ENCODE measurements around the gene CREM. TPM values are rescaled to one million over a fixed set of nuclear protein-coding genes. Genes with fewer than 3 reads are reported as not detected.

The CREM gene
- total RNA-seq, 2 experiments from 2014 or later: 32.2 to 38.1 TPM

DNA sequence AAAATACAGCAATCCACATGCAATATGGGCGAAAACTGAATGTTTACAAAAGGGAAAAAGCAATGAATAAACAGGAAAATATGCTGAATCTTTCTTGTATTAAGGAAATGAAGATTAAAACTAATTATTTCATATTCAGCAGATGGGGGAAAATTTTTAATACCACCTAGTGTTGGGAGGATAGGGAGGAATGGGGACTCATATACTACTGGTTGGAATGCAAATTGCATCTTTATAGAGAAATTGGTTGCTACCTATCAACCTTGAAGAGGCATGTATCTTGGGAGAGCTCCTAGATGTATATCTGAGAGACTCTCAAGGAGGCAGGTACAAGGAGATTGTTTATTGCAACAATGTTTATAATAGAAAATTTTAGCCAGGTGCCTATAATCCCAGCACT lies 101.4 kb downstream of the CREM start:
- no TSS peak for BruUV-seq (replicated peaks)
- no peaks in the 10 kb centered on the region for H3K4me1 ChIP-seq (ENCODE audit: insufficient read depth, low read length, poor library complexity, severe bottlenecking)

DNA sequence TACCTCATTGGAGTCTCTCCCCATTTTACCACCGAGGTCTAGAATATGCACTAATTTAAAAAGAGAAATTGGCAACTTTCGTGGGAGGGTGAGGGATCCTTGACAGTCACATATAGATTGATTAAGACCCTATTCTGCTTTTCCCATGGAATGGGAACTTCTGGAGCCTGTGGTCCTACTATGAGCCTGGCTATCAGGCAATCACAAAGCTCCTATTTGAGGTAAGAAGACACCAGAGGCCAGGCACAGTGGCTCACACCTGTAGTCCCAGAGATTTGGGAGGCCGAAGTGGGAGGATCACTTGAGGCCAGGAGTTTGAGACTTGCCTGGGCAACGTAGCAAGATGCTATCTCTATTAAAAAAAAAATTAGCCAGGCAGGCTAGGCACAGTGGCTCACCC lies 105.0 kb downstream of the CREM start:
- CTCF ChIA-PET (ENCODE audit: unreplicated experiment): no interaction called here
- H3K36me3 ChIP-seq (ENCODE audit: insufficient read depth, low read length): no peaks in the 10 kb centered on the region
- H3K79me2 ChIP-seq (ENCODE audit: insufficient read depth, low read depth, low read length): no peaks in the 10 kb centered on the region
- TF ChIP-seq, protein P1, sequence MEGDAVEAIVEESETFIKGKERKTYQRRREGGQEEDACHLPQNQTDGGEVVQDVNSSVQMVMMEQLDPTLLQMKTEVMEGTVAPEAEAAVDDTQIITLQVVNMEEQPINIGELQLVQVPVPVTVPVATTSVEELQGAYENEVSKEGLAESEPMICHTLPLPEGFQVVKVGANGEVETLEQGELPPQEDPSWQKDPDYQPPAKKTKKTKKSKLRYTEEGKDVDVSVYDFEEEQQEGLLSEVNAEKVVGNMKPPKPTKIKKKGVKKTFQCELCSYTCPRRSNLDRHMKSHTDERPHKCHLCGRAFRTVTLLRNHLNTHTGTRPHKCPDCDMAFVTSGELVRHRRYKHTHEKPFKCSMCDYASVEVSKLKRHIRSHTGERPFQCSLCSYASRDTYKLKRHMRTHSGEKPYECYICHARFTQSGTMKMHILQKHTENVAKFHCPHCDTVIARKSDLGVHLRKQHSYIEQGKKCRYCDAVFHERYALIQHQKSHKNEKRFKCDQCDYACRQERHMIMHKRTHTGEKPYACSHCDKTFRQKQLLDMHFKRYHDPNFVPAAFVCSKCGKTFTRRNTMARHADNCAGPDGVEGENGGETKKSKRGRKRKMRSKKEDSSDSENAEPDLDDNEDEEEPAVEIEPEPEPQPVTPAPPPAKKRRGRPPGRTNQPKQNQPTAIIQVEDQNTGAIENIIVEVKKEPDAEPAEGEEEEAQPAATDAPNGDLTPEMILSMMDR (conservative IDR thresholded peaks at IDR 0.05; ENCODE audit: low read length): no peak
- no peak for TF ChIP-seq EZH2phosphoT487 (IDR thresholded peaks at IDR 0.05; ENCODE audit: borderline replicate concordance, low read depth, low read length)
- H3K27ac ChIP-seq (ENCODE audit: low read depth, low read length, poor library complexity, severe bottlenecking): no peak overlapping the region
- H3K4me2 ChIP-seq (ENCODE audit: low read length): no peak overlapping the region
- H4K20me1 ChIP-seq (ENCODE audit: insufficient read depth, low read length): no peaks in the 10 kb centered on the region
- no TSS peak for BruUV-seq (replicated peaks)
- no peak for DNase-seq (ENCODE audit: low spot score)
- intact Hi-C loops (cut with micrococcal nuclease; ENCODE audit: unreplicated experiment): loop anchor here (10.0 kb wide), 1 partner anchor 1653 kb away; no protein-coding TSS in a partner anchor
- no peaks in the 10 kb centered on the region for H3K9me3 ChIP-seq (ENCODE audit: low read length)
- POLR2A ChIA-PET: no interaction called here
- no peaks in the 10 kb centered on the region for H3K4me1 ChIP-seq (ENCODE audit: insufficient read depth, low read length, poor library complexity, severe bottlenecking)
- H3K9me2 ChIP-seq (ENCODE audit: insufficient read depth, low read length): no peaks in the 10 kb centered on the region
- H3K4me3 ChIP-seq (ENCODE audit: low read depth, low read length, poor library complexity, severe bottlenecking): no peak overlapping the region
- H2AFZ ChIP-seq (ENCODE audit: low read length): no peak overlapping the region

More for the DNA sequence above, 101.4 kb downstream of the CREM start:
- no peak overlapping the region for H3K4me3 ChIP-seq (ENCODE audit: low read depth, low read length, poor library complexity, severe bottlenecking)
- no peaks in the 10 kb centered on the region for H3K79me2 ChIP-seq (ENCODE audit: insufficient read depth, low read depth, low read length)
- POLR2A ChIA-PET: no interaction called here
- H3K27ac ChIP-seq (ENCODE audit: low read depth, low read length, poor library complexity, severe bottlenecking): no peak overlapping the region
- TF ChIP-seq, protein P1 (conservative IDR thresholded peaks at IDR 0.05; ENCODE audit: low read length): no peak
- no peak for TF ChIP-seq EZH2phosphoT487 (IDR thresholded peaks at IDR 0.05; ENCODE audit: borderline replicate concordance, low read depth, low read length)
- H4K20me1 ChIP-seq (ENCODE audit: insufficient read depth, low read length): no peaks in the 10 kb centered on the region
- no peaks in the 10 kb centered on the region for H3K9me3 ChIP-seq (ENCODE audit: low read length)
- intact Hi-C loops (cut with micrococcal nuclease; ENCODE audit: unreplicated experiment): no loop called here
- no peak overlapping the region for H2AFZ ChIP-seq (ENCODE audit: low read length)
- no peaks in the 10 kb centered on the region for H3K36me3 ChIP-seq (ENCODE audit: insufficient read depth, low read length)
- no peak for DNase-seq (ENCODE audit: low spot score)
- H3K9me2 ChIP-seq (ENCODE audit: insufficient read depth, low read length): no peaks in the 10 kb centered on the region
- CTCF ChIA-PET (ENCODE audit: unreplicated experiment): no interaction called here
- H3K4me2 ChIP-seq (ENCODE audit: low read length): no peak overlapping the region

DNA sequence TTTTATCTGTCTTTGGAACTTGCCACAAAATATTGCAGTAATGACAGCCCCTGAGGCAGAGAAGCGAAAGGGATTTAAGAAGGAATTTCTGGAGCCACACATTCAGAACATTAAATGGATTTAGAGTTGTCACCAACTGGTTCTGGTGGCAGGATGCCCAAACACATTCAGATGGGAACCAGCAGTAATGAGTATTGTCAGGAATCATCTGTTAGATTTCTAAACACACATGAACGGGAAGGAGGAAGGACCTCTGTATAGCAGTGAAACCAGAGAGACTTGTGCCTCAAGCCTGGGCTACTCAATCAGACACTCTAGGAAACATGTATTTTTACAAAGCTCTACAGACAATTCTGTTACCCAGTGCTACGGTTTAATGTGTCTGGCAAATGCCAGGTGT lies 105.9 kb downstream of the CREM start:
- Histone ChIP-seq H3K4me2 (ENCODE audit: low read length) (no peak overlapping the region), H3K4me3 (ENCODE audit: low read depth, low read length, poor library complexity, severe bottlenecking) (no peak overlapping the region), H3K36me3 (ENCODE audit: insufficient read depth, low read length) (no peaks in the 10 kb centered on the region), H2AFZ (ENCODE audit: low read length) (no peak overlapping the region), H4K20me1 (ENCODE audit: insufficient read depth, low read length) (no peaks in the 10 kb centered on the region), H3K4me1 (ENCODE audit: insufficient read depth, low read length, poor library complexity, severe bottlenecking) (no peaks in the 10 kb centered on the region), H3K27ac (ENCODE audit: low read depth, low read length, poor library complexity, severe bottlenecking) (no peak overlapping the region), H3K79me2 (ENCODE audit: insufficient read depth, low read depth, low read length) (no peaks in the 10 kb centered on the region), H3K9me2 (ENCODE audit: insufficient read depth, low read length) (no peaks in the 10 kb centered on the region), H3K9me3 (ENCODE audit: low read length) (no peaks in the 10 kb centered on the region)
- ChIA-PET CTCF (ENCODE audit: unreplicated experiment) (no interaction called here), POLR2A (no interaction called here)
- intact Hi-C loops (cut with micrococcal nuclease; ENCODE audit: unreplicated experiment): loop anchor here (10.0 kb wide), 1 partner anchor 1652 kb away; no protein-coding TSS in a partner anchor
- no TSS peak for BruUV-seq (replicated peaks)
- TF ChIP-seq EZH2phosphoT487 (IDR thresholded peaks at IDR 0.05; ENCODE audit: borderline replicate concordance, low read depth, low read length): no peak
- TF ChIP-seq, protein P1 (conservative IDR thresholded peaks at IDR 0.05; ENCODE audit: low read length): no peak
- no peak for DNase-seq (ENCODE audit: low spot score)
